ENCODE results near the gene TANGO6.

The TANGO6 gene

GRCh38 chr16:69132424-69133252, 289.3 kb downstream of the TANGO6 start, which contains the start of the genes CHTF8 and UTP4:
CHTF8 (minus strand) TSS chr16:69132588; CDS start chr16:69121458, 11,130 bp downstream.
UTP4 (plus strand) TSS chr16:69132649; CDS start chr16:69133460, 811 bp downstream.
- H3K4me3 ChIP-seq (ENCODE audit: low read depth, low read length): peak within 1 kb of the TSS; percentile 82
- TF ChIP-seq CTCF (IDR thresholded peaks at IDR 0.05; ENCODE audit: low read depth, low read length, missing control alignments): no peak
- in situ Hi-C loops (cut with HindIII; ENCODE audit: low sequenced_read_pairs): no loop called here
- peak; percentile 27 for DNase-seq (ENCODE audit: low read depth)

GRCh38 chr16:69133373-69133954, 290.1 kb downstream of the TANGO6 start:
- peak overlapping the region; percentile 82 for H3K4me3 ChIP-seq (ENCODE audit: low read depth, low read length)
- no peak for DNase-seq (ENCODE audit: low read depth)
- in situ Hi-C loops (cut with HindIII; ENCODE audit: low sequenced_read_pairs): no loop called here
- TF ChIP-seq CTCF (IDR thresholded peaks at IDR 0.05; ENCODE audit: low read depth, low read length, missing control alignments): no peak
